ENCODE results near the gene TAGLN. TPM values are rescaled to one million over a fixed set of nuclear protein-coding genes. Genes with fewer than 3 reads are reported as not detected.

The TAGLN gene
- total and polyA plus RNA-seq, 2 donors (not counting 1 experiment from before 2014, with no cell fraction given): 17.9 to 51.8 TPM

GRCh38 chr11:117181586-117182550, 17.3 kb upstream of the TAGLN start:
- WGBS (ENCODE audit: insufficient coverage): 96% methylated on average over 21 of the region's 22 CpGs
- Histone ChIP-seq H3K9ac (ENCODE audit: low read length) (no peak overlapping the region), H4K20me1 (ENCODE audit: control insufficient read depth, insufficient read depth, low read length, poor library complexity, severe bottlenecking) (no peaks in the 10 kb centered on the region), H3K4me3 (ENCODE audit: control extremely low read depth in 1 of 5, extremely low read depth in 1 of 5, insufficient read depth in 1 of 5, low read depth in 2 of 5, low read length in 4 of 5) (no peak overlapping the region), H3K79me2 (ENCODE audit: control insufficient read depth, insufficient read depth, low read length) (peaks cover 36% of the 10 kb centered on the region), H3K36me3 (replicated peaks in 1 of 2; ENCODE audit: control extremely low read depth in 1 of 2, control insufficient read depth in 1 of 2, extremely low read depth in 1 of 2, insufficient read depth in 2 of 2, low read length in 1 of 2) (peaks cover 0 to 39% of the 10 kb centered on the region in 2 experiments), H3K4me2 (replicated peaks; ENCODE audit: low read depth, low read length, poor library complexity, severe bottlenecking) (peak overlapping the region; percentile 86), H3K27ac (ENCODE audit: low read length in 2 of 2) (no peak overlapping the region), H3K9me3 (ENCODE audit: control extremely low read depth in 1 of 3, control insufficient read depth in 2 of 3, insufficient read depth in 1 of 3, low read length in 2 of 3) (no peaks in the 10 kb centered on the region), H3K27me3 (replicated peaks in 1 of 4; ENCODE audit: control extremely low read depth in 1 of 4, control insufficient read depth in 3 of 4, insufficient read depth in 4 of 4, low read length in 3 of 4) (no peaks in the 10 kb centered on the region), H3K4me1 (ENCODE audit: control insufficient read depth in 2 of 2, insufficient read depth in 2 of 2, low read length in 2 of 2) (peaks cover 46 to 61% of the 10 kb centered on the region in 2 donors), H2AFZ (ENCODE audit: insufficient read depth, low read depth, low read length, poor library complexity, severe bottlenecking) (no peak overlapping the region)
- Mint-ChIP-seq H3K27me3 (no peaks in the 10 kb centered on the region), H3K9me3 (ENCODE audit: insufficient read depth) (no peaks in the 10 kb centered on the region), H3K27ac (peak overlapping the region; percentile 86), H3K4me3 (no peak overlapping the region), H3K4me1 (peaks cover 59% of the 10 kb centered on the region)
- ChIA-PET POLR2A (interaction anchor here (0.6 to 3.0 kb wide), 3 partner anchors 39 to 255 kb away, joined by 5 to 12 read pairs (median 7); no protein-coding TSS in a partner anchor), CTCF (interaction anchor here (1.1 to 14.8 kb wide), 10 partner anchors 8 to 42 kb away, joined by 3 to 309 read pairs (median 8); partner anchors contain the start of genes PAFAH1B2, PCSK7 and RNF214)
- peak; percentile 14 for DNase-seq
- ATAC-seq (ENCODE audit: low read depth): no peak
- intact Hi-C loops (cut with micrococcal nuclease): loop anchor here (1.0 kb wide), 2 partner anchors 44 to 50 kb away; partner anchors contain the start of genes PCSK7 and RNF214
- TF ChIP-seq CTCF (IDR thresholded peaks at IDR 0.05) (no peak), EZH2 (IDR thresholded peaks at IDR 0.05; ENCODE audit: borderline replicate concordance, insufficient read depth, low read depth, low read length, poor library complexity, severe bottlenecking) (no peak)

Data from B cell (primary cell).